ENCODE results near the gene TMEM107.
A peak's percentile ranks its signal among the peaks of the same experiment; 100 is the strongest.

Gene TMEM107

GRCh38 chr17:8220783-8221662, 44.8 kb upstream of the TMEM107 start (continued):
- TF ChIP-seq ZBTB8A (tag by site-specific recombination; IDR thresholded peaks at IDR 0.05) (peak; percentile 74), ZNF324 (tag by site-specific recombination; IDR thresholded peaks at IDR 0.05) (peak; percentile 54; the same call in 1 of the 2 replicates), PRDM6 (tag by site-specific recombination; IDR thresholded peaks at IDR 0.05) (peak; percentile 71), ZNF404 (tag by site-specific recombination; IDR thresholded peaks at IDR 0.05) (no peak), ZNF76 (tag by site-specific recombination; IDR thresholded peaks at IDR 0.05; ENCODE audit: borderline replicate concordance, low read depth) (peak; percentile 36; the same call in 1 of the 2 replicates), ZBTB26 (tag by site-specific recombination; optimal IDR thresholded peaks at IDR 0.05) (peak; percentile 79), ZNF37A (tag by site-specific recombination; IDR thresholded peaks at IDR 0.05) (no peak), SP3 (tag by site-specific recombination; IDR thresholded peaks at IDR 0.05) (peak; percentile 58), ZBTB1 (tag by site-specific recombination; IDR thresholded peaks at IDR 0.05) (0 out of 2 replicates have a peak, but pooled peaks have one; percentile 11), ZNF391 (tag by site-specific recombination; IDR thresholded peaks at IDR 0.05; ENCODE audit: borderline replicate concordance, low read depth) (peak; percentile 68; the same call in 1 of the 2 replicates), WT1 (tag by site-specific recombination; IDR thresholded peaks at IDR 0.05) (0 out of 2 replicates have a peak, but pooled peaks have one; percentile 9), ZNF785 (tag by site-specific recombination; IDR thresholded peaks at IDR 0.05) (no peak), RBAK (tag by site-specific recombination; IDR thresholded peaks at IDR 0.05) (no peak), YY2 (tag by site-specific recombination; IDR thresholded peaks at IDR 0.05) (peak; percentile 69), ZNF768 (tag by site-specific recombination; IDR thresholded peaks at IDR 0.05) (no peak), ZNF121 (tag by site-specific recombination; IDR thresholded peaks at IDR 0.05) (no peak), ZNF704 (tag by site-specific recombination; IDR thresholded peaks at IDR 0.05) (no peak), ZNF830 (tag by site-specific recombination; IDR thresholded peaks at IDR 0.05; ENCODE audit: low read depth) (no peak), HOXC10 (CRISPR knock-in tag; IDR thresholded peaks at IDR 0.05) (no peak), ZNF184 (tag by site-specific recombination; IDR thresholded peaks at IDR 0.05) (peak; percentile 89), ZNF585B (tag by site-specific recombination; IDR thresholded peaks at IDR 0.05) (no peak), KLF10 (tag by site-specific recombination; IDR thresholded peaks at IDR 0.05) (peak; percentile 72), ZNF792 (tag by site-specific recombination; IDR thresholded peaks at IDR 0.05) (no peak), ZNF571 (tag by site-specific recombination; IDR thresholded peaks at IDR 0.05) (no peak), ZNF2 (tag by site-specific recombination; IDR thresholded peaks at IDR 0.05) (peak; percentile 87), GLI4 (tag by site-specific recombination; IDR thresholded peaks at IDR 0.05) (peak; percentile 64; the same call in 1 of the 2 replicates), ZNF530 (tag by site-specific recombination; IDR thresholded peaks at IDR 0.05; ENCODE audit: low read depth) (no peak), ZNF555 (tag by site-specific recombination; conservative IDR thresholded peaks at IDR 0.05) (no peak), ZNF843 (tag by site-specific recombination; IDR thresholded peaks at IDR 0.05) (no peak; the same call in none of the 2 replicates), ZNF423 (tag by site-specific recombination; IDR thresholded peaks at IDR 0.05) (no peak), ZNF112 (tag by site-specific recombination; IDR thresholded peaks at IDR 0.05) (no peak)
- TF ChIP-seq, protein P1, sequence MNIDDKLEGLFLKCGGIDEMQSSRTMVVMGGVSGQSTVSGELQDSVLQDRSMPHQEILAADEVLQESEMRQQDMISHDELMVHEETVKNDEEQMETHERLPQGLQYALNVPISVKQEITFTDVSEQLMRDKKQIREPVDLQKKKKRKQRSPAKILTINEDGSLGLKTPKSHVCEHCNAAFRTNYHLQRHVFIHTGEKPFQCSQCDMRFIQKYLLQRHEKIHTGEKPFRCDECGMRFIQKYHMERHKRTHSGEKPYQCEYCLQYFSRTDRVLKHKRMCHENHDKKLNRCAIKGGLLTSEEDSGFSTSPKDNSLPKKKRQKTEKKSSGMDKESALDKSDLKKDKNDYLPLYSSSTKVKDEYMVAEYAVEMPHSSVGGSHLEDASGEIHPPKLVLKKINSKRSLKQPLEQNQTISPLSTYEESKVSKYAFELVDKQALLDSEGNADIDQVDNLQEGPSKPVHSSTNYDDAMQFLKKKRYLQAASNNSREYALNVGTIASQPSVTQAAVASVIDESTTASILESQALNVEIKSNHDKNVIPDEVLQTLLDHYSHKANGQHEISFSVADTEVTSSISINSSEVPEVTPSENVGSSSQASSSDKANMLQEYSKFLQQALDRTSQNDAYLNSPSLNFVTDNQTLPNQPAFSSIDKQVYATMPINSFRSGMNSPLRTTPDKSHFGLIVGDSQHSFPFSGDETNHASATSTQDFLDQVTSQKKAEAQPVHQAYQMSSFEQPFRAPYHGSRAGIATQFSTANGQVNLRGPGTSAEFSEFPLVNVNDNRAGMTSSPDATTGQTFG (tag by site-specific recombination; IDR thresholded peaks at IDR 0.05; ENCODE audit: borderline replicate concordance) = no peak; the same call in 1 of the 2 replicates
- TF ChIP-seq, protein P2, sequence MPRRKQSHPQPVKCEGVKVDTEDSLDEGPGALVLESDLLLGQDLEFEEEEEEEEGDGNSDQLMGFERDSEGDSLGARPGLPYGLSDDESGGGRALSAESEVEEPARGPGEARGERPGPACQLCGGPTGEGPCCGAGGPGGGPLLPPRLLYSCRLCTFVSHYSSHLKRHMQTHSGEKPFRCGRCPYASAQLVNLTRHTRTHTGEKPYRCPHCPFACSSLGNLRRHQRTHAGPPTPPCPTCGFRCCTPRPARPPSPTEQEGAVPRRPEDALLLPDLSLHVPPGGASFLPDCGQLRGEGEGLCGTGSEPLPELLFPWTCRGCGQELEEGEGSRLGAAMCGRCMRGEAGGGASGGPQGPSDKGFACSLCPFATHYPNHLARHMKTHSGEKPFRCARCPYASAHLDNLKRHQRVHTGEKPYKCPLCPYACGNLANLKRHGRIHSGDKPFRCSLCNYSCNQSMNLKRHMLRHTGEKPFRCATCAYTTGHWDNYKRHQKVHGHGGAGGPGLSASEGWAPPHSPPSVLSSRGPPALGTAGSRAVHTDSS (tag by site-specific recombination; IDR thresholded peaks at IDR 0.05) = peak; percentile 31; the same call in 1 of the 2 replicates
